Measurements from ENCODE around the gene TAS2R9. TPM values are rescaled to one million over a fixed set of nuclear protein-coding genes. Genes with fewer than 3 reads are reported as not detected.

The TAS2R9 gene
- total RNA-seq, 1 donor from 2014 or later = not detected

Small RNA genes within 50 kb of the gene (small RNA-seq; reads per million reads assigned to genes)
- not detected for gene PRR4 (ENCODE audit: low replicate concordance)

Other genes starting within 250 kb of the TAS2R9 start
- 27.0 TPM for gene MAGOHB, start 196.6 kb downstream of the TAS2R9 start, total RNA-seq
- 0.39 TPM for gene STYK1, start 136.1 kb downstream of the TAS2R9 start, total RNA-seq
- 162 TPM for gene YBX3, start 86.8 kb downstream of the TAS2R9 start, total RNA-seq
- not detected for gene TAS2R7, start 7.5 kb downstream of the TAS2R9 start, total RNA-seq
- not detected for gene TAS2R8, start 2.9 kb downstream of the TAS2R9 start, total RNA-seq
- gene TAS2R10, start 16.2 kb upstream of the TAS2R9 start, total RNA-seq = 1.7 TPM
- gene PRR4, start 39.3 kb upstream of the TAS2R9 start, total RNA-seq = 1.6 TPM
- gene PRH1, start 74.1 kb upstream of the TAS2R9 start, total RNA-seq = 46.6 TPM
- gene TAS2R13, start 99.4 kb upstream of the TAS2R9 start, total RNA-seq = 6.2 TPM
- not detected for gene PRH2, start 119.1 kb upstream of the TAS2R9 start, total RNA-seq
- 6.8 TPM for gene TAS2R14, start 129.1 kb upstream of the TAS2R9 start, total RNA-seq
- 6.1 TPM for gene TAS2R50, start 176.7 kb upstream of the TAS2R9 start, total RNA-seq
- 10.4 TPM for gene TAS2R20, start 188.1 kb upstream of the TAS2R9 start, total RNA-seq
- 12.6 TPM for gene TAS2R19, start 212.5 kb upstream of the TAS2R9 start, total RNA-seq
- gene TAS2R31, start 221.2 kb upstream of the TAS2R9 start, total RNA-seq = 13.5 TPM

All from skin of body (tissue), 2 donors.